A549 (cell line): Measurements from ENCODE around the gene TM7SF2.
"Not testable (repeated sequence)": the region's sequence is repeated elsewhere in the genome, so short reads cannot be mapped to it uniquely, and the experiment has no call there.

ENCODE experiments used
- E2F6 ChIP-seq: IDR thresholded peaks from 2 replicates; pipeline ENCODE4 v1.6.1; 2012; ENCODE audit warnings: low read depth, borderline replicate concordance
- ESRRA ChIP-seq: fragments of 150-350 bp; IDR thresholded peaks from 2 replicates; pipeline ENCODE4 v1.6.1; 2014; ENCODE audit warnings: mild to moderate bottlenecking, low read length, borderline replicate concordance
- HES2 ChIP-seq: fragments of >200 bp; sonication (Bioruptor Twin); formaldehyde crosslinking; IDR thresholded peaks from 2 replicates; pipeline ENCODE4 v1.6.1; 2016
- JUN ChIP-seq, 2 experiments: fragments of >200 bp; sonication (Bioruptor Twin); formaldehyde crosslinking; IDR thresholded peaks; 2 replicates in 1 of 2; 3 replicates in 1 of 2; pipeline ENCODE4 v1.6.1; 2016 to 2017
- MAX ChIP-seq: IDR thresholded peaks from 2 replicates; pipeline ENCODE4 v1.6.1; 2012
- POLR2A ChIP-seq: IDR thresholded peaks from 2 replicates; pipeline ENCODE4 v1.6.1; 2012; ENCODE audit warnings: mild to moderate bottlenecking, low read length
- POLR2AphosphoS2 ChIP-seq: conservative IDR thresholded peaks from 2 replicates; pipeline ENCODE4 v1.6.1; 2012; ENCODE audit warnings: low read length, improper control_type of control experiment, inconsistent platforms
- RARB ChIP-seq: fragments of 250-450 bp; sonication (Bioruptor Pico); IDR thresholded peaks from 2 replicates; pipeline ENCODE4 v1.8.0; 2021; ENCODE audit warnings: mild to moderate bottlenecking, moderate library complexity
- RFX5 ChIP-seq: fragments of 450-650 bp; IDR thresholded peaks from 2 replicates; pipeline ENCODE4 v1.7.1; 2014; ENCODE audit warnings: antibody characterized with exemption, mild to moderate bottlenecking, moderate library complexity
- RNF2 ChIP-seq: fragments of 200-600 bp; sonication (generic); IDR thresholded peaks from 2 replicates; pipeline ENCODE4 v1.6.1; 2016; ENCODE audit warnings: low read depth, mild to moderate bottlenecking, antibody characterized with exemption, moderate library complexity, borderline replicate concordance
- TF ChIP-seq, protein P1 (sequence below): IDR thresholded peaks from 2 replicates; pipeline ENCODE4 v1.6.1; 2012
- TF ChIP-seq, protein P2 (sequence below): fragments of 200-600 bp; sonication (generic); IDR thresholded peaks from 2 replicates; pipeline ENCODE4 v1.6.1; 2016; ENCODE audit warnings: antibody characterized with exemption, mild to moderate bottlenecking, moderate library complexity
- TF ChIP-seq, protein P3 (sequence below): fragments of >200 bp; sonication (Bioruptor Twin); formaldehyde crosslinking; IDR thresholded peaks from 3 replicates; pipeline ENCODE4 v1.5.1; 2016

GRCh38 chr11:65150131-65150508, 38.4 kb downstream of the TM7SF2 start:
- TF ChIP-seq JUN (IDR thresholded peaks at IDR 0.05); POLR2A; POLR2AphosphoS2; RARB; E2F6; HES2; RNF2; ESRRA; MAX; RFX5: not testable (repeated sequence)
- TF ChIP-seq, protein P1, sequence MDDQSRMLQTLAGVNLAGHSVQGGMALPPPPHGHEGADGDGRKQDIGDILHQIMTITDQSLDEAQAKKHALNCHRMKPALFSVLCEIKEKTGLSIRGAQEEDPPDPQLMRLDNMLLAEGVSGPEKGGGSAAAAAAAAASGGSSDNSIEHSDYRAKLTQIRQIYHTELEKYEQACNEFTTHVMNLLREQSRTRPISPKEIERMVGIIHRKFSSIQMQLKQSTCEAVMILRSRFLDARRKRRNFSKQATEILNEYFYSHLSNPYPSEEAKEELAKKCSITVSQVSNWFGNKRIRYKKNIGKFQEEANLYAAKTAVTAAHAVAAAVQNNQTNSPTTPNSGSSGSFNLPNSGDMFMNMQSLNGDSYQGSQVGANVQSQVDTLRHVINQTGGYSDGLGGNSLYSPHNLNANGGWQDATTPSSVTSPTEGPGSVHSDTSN, result not testable (repeated sequence)
- TF ChIP-seq, protein P2, sequence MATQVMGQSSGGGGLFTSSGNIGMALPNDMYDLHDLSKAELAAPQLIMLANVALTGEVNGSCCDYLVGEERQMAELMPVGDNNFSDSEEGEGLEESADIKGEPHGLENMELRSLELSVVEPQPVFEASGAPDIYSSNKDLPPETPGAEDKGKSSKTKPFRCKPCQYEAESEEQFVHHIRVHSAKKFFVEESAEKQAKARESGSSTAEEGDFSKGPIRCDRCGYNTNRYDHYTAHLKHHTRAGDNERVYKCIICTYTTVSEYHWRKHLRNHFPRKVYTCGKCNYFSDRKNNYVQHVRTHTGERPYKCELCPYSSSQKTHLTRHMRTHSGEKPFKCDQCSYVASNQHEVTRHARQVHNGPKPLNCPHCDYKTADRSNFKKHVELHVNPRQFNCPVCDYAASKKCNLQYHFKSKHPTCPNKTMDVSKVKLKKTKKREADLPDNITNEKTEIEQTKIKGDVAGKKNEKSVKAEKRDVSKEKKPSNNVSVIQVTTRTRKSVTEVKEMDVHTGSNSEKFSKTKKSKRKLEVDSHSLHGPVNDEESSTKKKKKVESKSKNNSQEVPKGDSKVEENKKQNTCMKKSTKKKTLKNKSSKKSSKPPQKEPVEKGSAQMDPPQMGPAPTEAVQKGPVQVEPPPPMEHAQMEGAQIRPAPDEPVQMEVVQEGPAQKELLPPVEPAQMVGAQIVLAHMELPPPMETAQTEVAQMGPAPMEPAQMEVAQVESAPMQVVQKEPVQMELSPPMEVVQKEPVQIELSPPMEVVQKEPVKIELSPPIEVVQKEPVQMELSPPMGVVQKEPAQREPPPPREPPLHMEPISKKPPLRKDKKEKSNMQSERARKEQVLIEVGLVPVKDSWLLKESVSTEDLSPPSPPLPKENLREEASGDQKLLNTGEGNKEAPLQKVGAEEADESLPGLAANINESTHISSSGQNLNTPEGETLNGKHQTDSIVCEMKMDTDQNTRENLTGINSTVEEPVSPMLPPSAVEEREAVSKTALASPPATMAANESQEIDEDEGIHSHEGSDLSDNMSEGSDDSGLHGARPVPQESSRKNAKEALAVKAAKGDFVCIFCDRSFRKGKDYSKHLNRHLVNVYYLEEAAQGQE, result not testable (repeated sequence)
- TF ChIP-seq, protein P3, sequence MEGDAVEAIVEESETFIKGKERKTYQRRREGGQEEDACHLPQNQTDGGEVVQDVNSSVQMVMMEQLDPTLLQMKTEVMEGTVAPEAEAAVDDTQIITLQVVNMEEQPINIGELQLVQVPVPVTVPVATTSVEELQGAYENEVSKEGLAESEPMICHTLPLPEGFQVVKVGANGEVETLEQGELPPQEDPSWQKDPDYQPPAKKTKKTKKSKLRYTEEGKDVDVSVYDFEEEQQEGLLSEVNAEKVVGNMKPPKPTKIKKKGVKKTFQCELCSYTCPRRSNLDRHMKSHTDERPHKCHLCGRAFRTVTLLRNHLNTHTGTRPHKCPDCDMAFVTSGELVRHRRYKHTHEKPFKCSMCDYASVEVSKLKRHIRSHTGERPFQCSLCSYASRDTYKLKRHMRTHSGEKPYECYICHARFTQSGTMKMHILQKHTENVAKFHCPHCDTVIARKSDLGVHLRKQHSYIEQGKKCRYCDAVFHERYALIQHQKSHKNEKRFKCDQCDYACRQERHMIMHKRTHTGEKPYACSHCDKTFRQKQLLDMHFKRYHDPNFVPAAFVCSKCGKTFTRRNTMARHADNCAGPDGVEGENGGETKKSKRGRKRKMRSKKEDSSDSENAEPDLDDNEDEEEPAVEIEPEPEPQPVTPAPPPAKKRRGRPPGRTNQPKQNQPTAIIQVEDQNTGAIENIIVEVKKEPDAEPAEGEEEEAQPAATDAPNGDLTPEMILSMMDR, result not testable (repeated sequence)
